K562 (cell line): ENCODE results near the gene SEPHS2. TPM values are rescaled to one million over a fixed set of nuclear protein-coding genes. Genes with fewer than 3 reads are reported as not detected.
A peak's percentile ranks its signal among the peaks of the same experiment; 100 is the strongest.

Source experiments
- COPS2 ChIP-seq: fragments of 450-650 bp; conservative IDR thresholded peaks from 2 replicates; pipeline ENCODE4 v1.6.1; 2016; ENCODE audit warnings: mild to moderate bottlenecking, moderate library complexity
- HLTF ChIP-seq: fragments of 450-650 bp; IDR thresholded peaks from 2 replicates; pipeline ENCODE4 v1.6.1; 2016
- SUPT5H ChIP-seq: fragments of 450-650 bp; IDR thresholded peaks from 2 replicates; pipeline ENCODE4 v1.6.1; 2016
- ZFP30 ChIP-seq: fragments of 250-450 bp; sonication (Bioruptor Pico); IDR thresholded peaks from 2 replicates; pipeline ENCODE4 v1.8.0; 2022; ENCODE audit warnings: moderate library complexity, mild to moderate bottlenecking, inconsistent platforms, borderline replicate concordance
- ZNF121 ChIP-seq: sonication (generic); formaldehyde crosslinking; conservative IDR thresholded peaks from 2 replicates; pipeline ENCODE4 v1.8.0; 2022; ENCODE audit warnings: missing genetic modification reagents
- ZNF449 ChIP-seq: fragments of 250-450 bp; sonication (Bioruptor Pico); IDR thresholded peaks from 2 replicates; pipeline ENCODE4 v1.8.0; 2022; ENCODE audit warnings: moderate library complexity, mild to moderate bottlenecking, inconsistent platforms
- polyA plus RNA-seq, 8 experiments: library from polyadenylated mRNA; depleted of rRNA in 4 of 8; stranded (reverse) in 5 of 8; unstranded in 3 of 8; fragments of >200 nt; fragmentation: Nextera tagmentation in 2 of 8; fragmentation: Illumina TruSeq in 1 of 8; extraction: Ambion mirVana in 2 of 8; extraction: Trizol in 1 of 8; gene quantifications; 2 replicates each; pipeline versions ENCODE4 v1.2.1 to v1.2.3, GENCODE V29; 2011 to 2014; ENCODE audit warnings: inconsistent platforms in 1 of 8, missing spikeins in 1 of 8
- total RNA-seq, 7 experiments: library from RNA; depleted of rRNA in 6 of 7; stranded (reverse); fragments of >200 nt in 6 of 7; fragmentation: Illumina TruSeq in 2 of 7; extraction: Trizol in 2 of 7; gene quantifications; 2 replicates each; pipeline versions ENCODE4 v1.2.1 to v1.2.3, GENCODE V29; 2011 to 2021; ENCODE audit warnings: low replicate concordance in 1 of 7
- TF ChIP-seq, protein P1 (sequence below): fragments of 450-650 bp; IDR thresholded peaks from 2 replicates; pipeline ENCODE4 v1.6.1; 2016; ENCODE audit warnings: low read depth
- TF ChIP-seq, protein P2 (sequence below): sonication (generic); formaldehyde crosslinking; IDR thresholded peaks from 2 replicates; pipeline ENCODE4 v1.9.0; 2022; ENCODE audit warnings: mild to moderate bottlenecking, missing genetic modification reagents
- TF ChIP-seq, protein P3 (sequence below): fragments of 450-650 bp; IDR thresholded peaks from 2 replicates; pipeline ENCODE4 v1.6.1; 2014; ENCODE audit warnings: low read depth, mild to moderate bottlenecking, moderate library complexity, borderline replicate concordance
- TF ChIP-seq, protein P4 (sequence below): fragments of 250-450 bp; sonication (Bioruptor Pico); IDR thresholded peaks from 2 replicates; pipeline ENCODE4 v1.4.0; 2020; ENCODE audit warnings: mild to moderate bottlenecking, moderate library complexity, borderline replicate concordance

The SEPHS2 gene
- total and polyA plus RNA-seq, 9 of the 15 experiments (the other 6 are each of a cell fraction or from before 2014, with no cell fraction given): 20.9 to 90.6 (median 43.4) TPM

DNA sequence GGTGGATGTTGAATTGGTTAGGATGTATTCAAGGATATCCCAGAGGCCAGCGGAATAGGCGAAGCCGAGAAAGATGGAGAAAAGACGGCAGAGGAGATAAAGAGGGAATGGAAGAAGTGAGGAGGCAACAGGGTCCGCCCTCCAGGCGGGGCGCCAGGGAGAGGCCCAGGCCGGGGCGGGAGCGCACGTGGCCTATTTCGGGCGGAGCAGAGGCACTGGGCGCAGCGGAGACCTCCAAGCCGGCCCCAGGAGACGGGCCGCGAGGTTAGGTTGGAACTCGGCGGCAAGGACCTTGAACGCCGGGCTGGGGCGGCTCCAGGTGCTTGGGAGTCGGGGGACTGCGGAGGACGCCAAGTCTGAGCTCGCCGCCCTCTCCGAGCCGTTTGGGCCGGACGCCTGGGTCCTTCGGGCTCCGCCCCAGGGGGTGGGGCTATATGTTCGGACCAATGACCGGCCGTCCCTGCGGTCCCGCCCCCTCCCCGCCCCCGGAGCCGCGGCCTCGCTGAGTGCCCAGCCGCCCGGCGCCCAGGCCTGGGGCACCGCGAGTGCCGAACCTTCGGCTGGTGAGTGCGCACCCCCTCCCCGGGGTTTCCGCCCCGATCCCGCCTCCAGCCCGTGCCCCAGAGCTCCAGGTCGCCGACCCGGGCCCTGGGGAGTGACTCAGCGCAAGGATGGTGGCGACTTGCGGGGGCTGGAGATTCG lies 38.4 kb downstream of the SEPHS2 start, which contains the start of gene ZNF771 (continued):
- TF ChIP-seq, protein P1, sequence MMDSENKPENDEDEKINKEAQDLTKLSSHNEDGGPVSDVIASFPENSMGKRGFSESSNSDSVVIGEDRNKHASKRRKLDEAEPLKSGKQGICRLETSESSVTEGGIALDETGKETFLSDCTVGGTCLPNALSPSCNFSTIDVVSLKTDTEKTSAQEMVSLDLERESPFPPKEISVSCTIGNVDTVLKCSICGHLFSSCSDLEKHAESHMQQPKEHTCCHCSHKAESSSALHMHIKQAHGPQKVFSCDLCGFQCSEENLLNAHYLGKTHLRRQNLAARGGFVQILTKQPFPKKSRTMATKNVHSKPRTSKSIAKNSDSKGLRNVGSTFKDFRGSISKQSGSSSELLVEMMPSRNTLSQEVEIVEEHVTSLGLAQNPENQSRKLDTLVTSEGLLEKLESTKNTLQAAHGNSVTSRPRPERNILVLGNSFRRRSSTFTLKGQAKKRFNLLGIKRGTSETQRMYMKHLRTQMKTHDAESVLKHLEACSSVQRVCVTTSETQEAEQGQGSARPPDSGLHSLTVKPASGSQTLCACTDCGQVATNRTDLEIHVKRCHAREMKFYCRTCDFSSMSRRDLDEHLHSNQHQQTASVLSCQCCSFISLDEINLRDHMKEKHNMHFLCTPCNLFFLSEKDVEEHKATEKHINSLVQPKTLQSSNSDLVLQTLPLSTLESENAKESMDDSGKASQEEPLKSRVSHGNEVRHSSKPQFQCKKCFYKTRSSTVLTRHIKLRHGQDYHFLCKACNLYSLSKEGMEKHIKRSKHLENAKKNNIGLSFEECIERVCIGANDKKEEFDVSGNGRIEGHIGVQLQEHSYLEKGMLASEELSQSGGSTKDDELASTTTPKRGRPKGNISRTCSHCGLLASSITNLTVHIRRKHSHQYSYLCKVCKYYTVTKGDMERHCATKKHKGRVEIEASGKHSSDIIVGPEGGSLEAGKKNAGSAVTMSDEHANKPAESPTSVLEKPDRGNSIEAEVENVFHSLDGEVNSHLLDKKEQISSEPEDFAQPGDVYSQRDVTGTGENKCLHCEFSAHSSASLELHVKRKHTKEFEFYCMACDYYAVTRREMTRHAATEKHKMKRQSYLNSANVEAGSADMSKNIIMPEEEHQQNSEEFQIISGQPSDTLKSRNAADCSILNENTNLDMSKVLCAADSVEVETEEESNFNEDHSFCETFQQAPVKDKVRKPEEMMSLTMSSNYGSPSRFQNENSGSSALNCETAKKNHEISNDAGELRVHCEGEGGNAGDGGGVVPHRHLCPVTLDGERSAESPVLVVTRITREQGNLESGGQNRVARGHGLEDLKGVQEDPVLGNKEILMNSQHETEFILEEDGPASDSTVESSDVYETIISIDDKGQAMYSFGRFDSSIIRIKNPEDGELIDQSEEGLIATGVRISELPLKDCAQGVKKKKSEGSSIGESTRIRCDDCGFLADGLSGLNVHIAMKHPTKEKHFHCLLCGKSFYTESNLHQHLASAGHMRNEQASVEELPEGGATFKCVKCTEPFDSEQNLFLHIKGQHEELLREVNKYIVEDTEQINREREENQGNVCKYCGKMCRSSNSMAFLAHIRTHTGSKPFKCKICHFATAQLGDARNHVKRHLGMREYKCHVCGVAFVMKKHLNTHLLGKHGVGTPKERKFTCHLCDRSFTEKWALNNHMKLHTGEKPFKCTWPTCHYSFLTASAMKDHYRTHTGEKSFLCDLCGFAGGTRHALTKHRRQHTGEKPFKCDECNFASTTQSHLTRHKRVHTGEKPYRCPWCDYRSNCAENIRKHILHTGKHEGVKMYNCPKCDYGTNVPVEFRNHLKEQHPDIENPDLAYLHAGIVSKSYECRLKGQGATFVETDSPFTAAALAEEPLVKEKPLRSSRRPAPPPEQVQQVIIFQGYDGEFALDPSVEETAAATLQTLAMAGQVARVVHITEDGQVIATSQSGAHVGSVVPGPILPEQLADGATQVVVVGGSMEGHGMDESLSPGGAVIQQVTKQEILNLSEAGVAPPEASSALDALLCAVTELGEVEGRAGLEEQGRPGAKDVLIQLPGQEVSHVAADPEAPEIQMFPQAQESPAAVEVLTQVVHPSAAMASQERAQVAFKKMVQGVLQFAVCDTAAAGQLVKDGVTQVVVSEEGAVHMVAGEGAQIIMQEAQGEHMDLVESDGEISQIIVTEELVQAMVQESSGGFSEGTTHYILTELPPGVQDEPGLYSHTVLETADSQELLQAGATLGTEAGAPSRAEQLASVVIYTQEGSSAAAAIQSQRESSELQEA: no peak
- no peak for TF ChIP-seq HLTF
- no peak for TF ChIP-seq ZFP30 (CRISPR knock-in tag)
- TF ChIP-seq, protein P2, sequence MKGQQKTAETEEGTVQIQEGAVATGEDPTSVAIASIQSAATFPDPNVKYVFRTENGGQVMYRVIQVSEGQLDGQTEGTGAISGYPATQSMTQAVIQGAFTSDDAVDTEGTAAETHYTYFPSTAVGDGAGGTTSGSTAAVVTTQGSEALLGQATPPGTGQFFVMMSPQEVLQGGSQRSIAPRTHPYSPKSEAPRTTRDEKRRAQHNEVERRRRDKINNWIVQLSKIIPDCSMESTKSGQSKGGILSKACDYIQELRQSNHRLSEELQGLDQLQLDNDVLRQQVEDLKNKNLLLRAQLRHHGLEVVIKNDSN (CRISPR knock-in tag): peak; percentile 95
- TF ChIP-seq, protein P3, sequence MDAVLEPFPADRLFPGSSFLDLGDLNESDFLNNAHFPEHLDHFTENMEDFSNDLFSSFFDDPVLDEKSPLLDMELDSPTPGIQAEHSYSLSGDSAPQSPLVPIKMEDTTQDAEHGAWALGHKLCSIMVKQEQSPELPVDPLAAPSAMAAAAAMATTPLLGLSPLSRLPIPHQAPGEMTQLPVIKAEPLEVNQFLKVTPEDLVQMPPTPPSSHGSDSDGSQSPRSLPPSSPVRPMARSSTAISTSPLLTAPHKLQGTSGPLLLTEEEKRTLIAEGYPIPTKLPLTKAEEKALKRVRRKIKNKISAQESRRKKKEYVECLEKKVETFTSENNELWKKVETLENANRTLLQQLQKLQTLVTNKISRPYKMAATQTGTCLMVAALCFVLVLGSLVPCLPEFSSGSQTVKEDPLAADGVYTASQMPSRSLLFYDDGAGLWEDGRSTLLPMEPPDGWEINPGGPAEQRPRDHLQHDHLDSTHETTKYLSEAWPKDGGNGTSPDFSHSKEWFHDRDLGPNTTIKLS: no peak
- no peak for TF ChIP-seq ZNF449 (CRISPR knock-in tag)
- TF ChIP-seq, protein P4, sequence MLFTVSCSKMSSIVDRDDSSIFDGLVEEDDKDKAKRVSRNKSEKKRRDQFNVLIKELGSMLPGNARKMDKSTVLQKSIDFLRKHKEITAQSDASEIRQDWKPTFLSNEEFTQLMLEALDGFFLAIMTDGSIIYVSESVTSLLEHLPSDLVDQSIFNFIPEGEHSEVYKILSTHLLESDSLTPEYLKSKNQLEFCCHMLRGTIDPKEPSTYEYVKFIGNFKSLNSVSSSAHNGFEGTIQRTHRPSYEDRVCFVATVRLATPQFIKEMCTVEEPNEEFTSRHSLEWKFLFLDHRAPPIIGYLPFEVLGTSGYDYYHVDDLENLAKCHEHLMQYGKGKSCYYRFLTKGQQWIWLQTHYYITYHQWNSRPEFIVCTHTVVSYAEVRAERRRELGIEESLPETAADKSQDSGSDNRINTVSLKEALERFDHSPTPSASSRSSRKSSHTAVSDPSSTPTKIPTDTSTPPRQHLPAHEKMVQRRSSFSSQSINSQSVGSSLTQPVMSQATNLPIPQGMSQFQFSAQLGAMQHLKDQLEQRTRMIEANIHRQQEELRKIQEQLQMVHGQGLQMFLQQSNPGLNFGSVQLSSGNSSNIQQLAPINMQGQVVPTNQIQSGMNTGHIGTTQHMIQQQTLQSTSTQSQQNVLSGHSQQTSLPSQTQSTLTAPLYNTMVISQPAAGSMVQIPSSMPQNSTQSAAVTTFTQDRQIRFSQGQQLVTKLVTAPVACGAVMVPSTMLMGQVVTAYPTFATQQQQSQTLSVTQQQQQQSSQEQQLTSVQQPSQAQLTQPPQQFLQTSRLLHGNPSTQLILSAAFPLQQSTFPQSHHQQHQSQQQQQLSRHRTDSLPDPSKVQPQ (CRISPR knock-in tag): no peak
- TF ChIP-seq COPS2: no peak
- peak; percentile 82 for TF ChIP-seq SUPT5H
- no peak for TF ChIP-seq ZNF121 (CRISPR knock-in tag)
